Measurements from ENCODE around the gene MEF2C.

MEF2C gene

DNA sequence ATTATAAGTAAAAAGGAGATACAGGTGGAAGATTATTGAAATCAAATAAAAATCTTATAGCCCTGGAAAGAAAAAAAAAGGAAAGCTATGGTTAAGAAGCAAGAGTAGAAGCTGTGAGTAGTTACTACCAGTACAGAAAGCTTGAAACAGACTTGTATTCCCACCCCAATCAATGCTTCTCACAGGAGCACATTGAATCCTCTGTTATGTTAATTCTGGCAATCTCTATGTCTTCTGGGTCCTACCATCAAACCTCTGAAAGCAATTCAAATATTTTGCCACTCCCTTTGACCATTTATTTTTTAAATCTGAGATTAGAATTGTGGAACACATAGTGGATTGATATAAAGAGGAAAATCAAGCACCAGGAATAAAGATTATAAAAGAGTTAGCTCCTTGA is 186.5 kb downstream of the MEF2C start:
- no peak overlapping the region for H2AFZ ChIP-seq (ENCODE audit: low read length)
- no peaks in the 10 kb centered on the region for H3F3A ChIP-seq (ENCODE audit: insufficient read depth, low read length)
- no peak overlapping the region for H3K9ac ChIP-seq (ENCODE audit: low read length)
- H3K36me3 ChIP-seq (ENCODE audit: insufficient read depth, low read length), result no peaks in the 10 kb centered on the region
- H3K9me3 ChIP-seq (ENCODE audit: low read length), result no peaks in the 10 kb centered on the region
- H3K4me2 ChIP-seq (ENCODE audit: low read length), result no peak overlapping the region
- no peaks in the 10 kb centered on the region for H3K79me2 ChIP-seq (ENCODE audit: insufficient read depth, low read length)
- H3K4me3 ChIP-seq (ENCODE audit: low read depth, low read length, poor library complexity, severe bottlenecking), result no peak overlapping the region
- H3K27me3 ChIP-seq (ENCODE audit: insufficient read depth, low read length), result no peaks in the 10 kb centered on the region; the same call in 1 of the 2 replicates
- no peaks in the 10 kb centered on the region for H4K20me1 ChIP-seq (ENCODE audit: insufficient read depth, low read length)
- H3K4me1 ChIP-seq (ENCODE audit: insufficient read depth, low read length, severe bottlenecking), result no peaks in the 10 kb centered on the region
- H3K9me2 ChIP-seq (ENCODE audit: low read depth, low read length), result no peaks in the 10 kb centered on the region
- TF ChIP-seq EZH2 (IDR thresholded peaks at IDR 0.05; ENCODE audit: borderline replicate concordance, low read length), result no peak
- TF ChIP-seq, protein P1, sequence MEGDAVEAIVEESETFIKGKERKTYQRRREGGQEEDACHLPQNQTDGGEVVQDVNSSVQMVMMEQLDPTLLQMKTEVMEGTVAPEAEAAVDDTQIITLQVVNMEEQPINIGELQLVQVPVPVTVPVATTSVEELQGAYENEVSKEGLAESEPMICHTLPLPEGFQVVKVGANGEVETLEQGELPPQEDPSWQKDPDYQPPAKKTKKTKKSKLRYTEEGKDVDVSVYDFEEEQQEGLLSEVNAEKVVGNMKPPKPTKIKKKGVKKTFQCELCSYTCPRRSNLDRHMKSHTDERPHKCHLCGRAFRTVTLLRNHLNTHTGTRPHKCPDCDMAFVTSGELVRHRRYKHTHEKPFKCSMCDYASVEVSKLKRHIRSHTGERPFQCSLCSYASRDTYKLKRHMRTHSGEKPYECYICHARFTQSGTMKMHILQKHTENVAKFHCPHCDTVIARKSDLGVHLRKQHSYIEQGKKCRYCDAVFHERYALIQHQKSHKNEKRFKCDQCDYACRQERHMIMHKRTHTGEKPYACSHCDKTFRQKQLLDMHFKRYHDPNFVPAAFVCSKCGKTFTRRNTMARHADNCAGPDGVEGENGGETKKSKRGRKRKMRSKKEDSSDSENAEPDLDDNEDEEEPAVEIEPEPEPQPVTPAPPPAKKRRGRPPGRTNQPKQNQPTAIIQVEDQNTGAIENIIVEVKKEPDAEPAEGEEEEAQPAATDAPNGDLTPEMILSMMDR (IDR thresholded peaks at IDR 0.05; ENCODE audit: low read length), result no peak
- H3K27ac ChIP-seq (ENCODE audit: low read depth, low read length, poor library complexity, severe bottlenecking), result no peak overlapping the region

DNA sequence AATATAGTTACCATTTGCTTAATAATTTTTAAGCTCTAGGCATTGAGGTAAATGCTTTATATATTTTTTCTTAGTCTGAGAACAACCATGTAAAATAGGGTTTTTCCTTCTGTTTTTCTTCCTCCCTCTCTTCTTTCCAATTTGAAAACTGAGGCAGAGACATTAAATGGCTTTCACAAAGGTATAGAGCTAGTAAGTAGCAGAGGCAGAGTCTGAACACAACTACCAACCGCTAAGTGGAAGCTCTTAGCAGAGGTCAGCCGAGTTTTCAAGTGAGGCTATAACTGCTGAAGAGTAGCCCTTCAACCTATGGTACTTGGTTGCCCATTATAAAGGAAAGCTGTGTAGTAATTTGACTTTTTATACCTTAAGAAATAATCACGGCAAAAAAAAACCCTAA is 187.1 kb downstream of the MEF2C start:
- TF ChIP-seq EZH2 (IDR thresholded peaks at IDR 0.05; ENCODE audit: borderline replicate concordance, low read length), result no peak
- TF ChIP-seq, protein P1 (IDR thresholded peaks at IDR 0.05; ENCODE audit: low read length), result no peak
- Histone ChIP-seq H3K36me3 (ENCODE audit: insufficient read depth, low read length) (no peaks in the 10 kb centered on the region), H3K9me2 (ENCODE audit: low read depth, low read length) (no peaks in the 10 kb centered on the region), H3K9ac (ENCODE audit: low read length) (no peak overlapping the region), H3K4me1 (ENCODE audit: insufficient read depth, low read length, severe bottlenecking) (no peaks in the 10 kb centered on the region), H4K20me1 (ENCODE audit: insufficient read depth, low read length) (no peaks in the 10 kb centered on the region), H3K9me3 (ENCODE audit: low read length) (no peaks in the 10 kb centered on the region), H2AFZ (ENCODE audit: low read length) (no peak overlapping the region), H3K27me3 (ENCODE audit: insufficient read depth, low read length) (no peaks in the 10 kb centered on the region; the same call in 1 of the 2 replicates), H3K4me2 (ENCODE audit: low read length) (no peak overlapping the region), H3K27ac (ENCODE audit: low read depth, low read length, poor library complexity, severe bottlenecking) (no peak overlapping the region), H3F3A (ENCODE audit: insufficient read depth, low read length) (no peaks in the 10 kb centered on the region), H3K79me2 (ENCODE audit: insufficient read depth, low read length) (no peaks in the 10 kb centered on the region), H3K4me3 (ENCODE audit: low read depth, low read length, poor library complexity, severe bottlenecking) (no peak overlapping the region)

DNA sequence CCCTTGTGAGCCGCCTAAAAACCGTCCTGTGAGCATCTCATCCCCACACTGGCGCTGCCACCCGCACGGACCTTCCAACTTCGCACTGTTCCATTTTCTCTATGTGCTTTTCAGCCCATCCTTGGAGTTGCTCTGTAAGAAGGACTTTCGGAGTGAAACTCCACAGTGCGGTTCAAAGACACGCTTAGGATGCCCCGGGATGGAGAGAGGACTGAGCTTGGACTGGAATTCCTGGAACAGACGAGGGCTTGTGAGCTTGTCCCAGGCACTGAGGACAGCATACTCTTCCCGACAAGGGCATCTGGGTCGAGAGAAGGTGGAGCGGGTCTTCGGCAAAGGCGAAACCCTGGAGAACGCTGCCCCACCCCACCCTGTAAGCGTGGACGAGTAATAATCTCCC is 187.8 kb downstream of the MEF2C start:
- Histone ChIP-seq H3K79me2 (ENCODE audit: insufficient read depth, low read length) (no peaks in the 10 kb centered on the region), H3K27ac (ENCODE audit: low read depth, low read length, poor library complexity, severe bottlenecking) (no peak overlapping the region), H3K36me3 (ENCODE audit: insufficient read depth, low read length) (no peaks in the 10 kb centered on the region), H4K20me1 (ENCODE audit: insufficient read depth, low read length) (no peaks in the 10 kb centered on the region), H3K9me3 (ENCODE audit: low read length) (no peaks in the 10 kb centered on the region), H2AFZ (ENCODE audit: low read length) (no peak overlapping the region), H3K9ac (ENCODE audit: low read length) (no peak overlapping the region), H3K9me2 (ENCODE audit: low read depth, low read length) (no peaks in the 10 kb centered on the region), H3F3A (ENCODE audit: insufficient read depth, low read length) (no peaks in the 10 kb centered on the region), H3K4me1 (ENCODE audit: insufficient read depth, low read length, severe bottlenecking) (no peaks in the 10 kb centered on the region), H3K27me3 (ENCODE audit: insufficient read depth, low read length) (no peaks in the 10 kb centered on the region; the same call in 1 of the 2 replicates), H3K4me2 (ENCODE audit: low read length) (no peak overlapping the region), H3K4me3 (ENCODE audit: low read depth, low read length, poor library complexity, severe bottlenecking) (no peak overlapping the region)
- TF ChIP-seq EZH2 (IDR thresholded peaks at IDR 0.05; ENCODE audit: borderline replicate concordance, low read length), result no peak
- TF ChIP-seq, protein P1 (IDR thresholded peaks at IDR 0.05; ENCODE audit: low read length), result no peak
